Activated CD4-positive, alpha-beta T cell treated with anti-CD3 and anti-CD28 coated beads, Interleukin-2, amount 50 U/mL, for 48 hours (primary cell): ENCODE data around the gene ACADSB.

Source experiments
- DNase-seq, 2 experiments: peaks; one replicate each; pipeline ENCODE4 v3.0.0-alpha.2; 2020

Gene ACADSB

GRCh38 chr10:123103944-123104343, 95.1 kb downstream of the ACADSB start:
- DNase-seq, result no peak
